Astrocyte (in vitro differentiated cells and primary cell): ENCODE measurements around the gene ASF1B.

ENCODE experiments used
- EZH2 ChIP-seq: IDR thresholded peaks from 2 replicates; pipeline ENCODE4 v1.6.1; 2012; ENCODE audit warnings: mild to moderate bottlenecking, low read length, inconsistent platforms; ENCODE audit not compliant: insufficient read depth
- TF ChIP-seq, protein P1 (sequence below): IDR thresholded peaks from 2 replicates; pipeline ENCODE4 v1.5.1; 2011; ENCODE audit warnings: low read depth, mild to moderate bottlenecking, inconsistent platforms, low read length, moderate library complexity; ENCODE audit not compliant: insufficient read depth

DNA sequence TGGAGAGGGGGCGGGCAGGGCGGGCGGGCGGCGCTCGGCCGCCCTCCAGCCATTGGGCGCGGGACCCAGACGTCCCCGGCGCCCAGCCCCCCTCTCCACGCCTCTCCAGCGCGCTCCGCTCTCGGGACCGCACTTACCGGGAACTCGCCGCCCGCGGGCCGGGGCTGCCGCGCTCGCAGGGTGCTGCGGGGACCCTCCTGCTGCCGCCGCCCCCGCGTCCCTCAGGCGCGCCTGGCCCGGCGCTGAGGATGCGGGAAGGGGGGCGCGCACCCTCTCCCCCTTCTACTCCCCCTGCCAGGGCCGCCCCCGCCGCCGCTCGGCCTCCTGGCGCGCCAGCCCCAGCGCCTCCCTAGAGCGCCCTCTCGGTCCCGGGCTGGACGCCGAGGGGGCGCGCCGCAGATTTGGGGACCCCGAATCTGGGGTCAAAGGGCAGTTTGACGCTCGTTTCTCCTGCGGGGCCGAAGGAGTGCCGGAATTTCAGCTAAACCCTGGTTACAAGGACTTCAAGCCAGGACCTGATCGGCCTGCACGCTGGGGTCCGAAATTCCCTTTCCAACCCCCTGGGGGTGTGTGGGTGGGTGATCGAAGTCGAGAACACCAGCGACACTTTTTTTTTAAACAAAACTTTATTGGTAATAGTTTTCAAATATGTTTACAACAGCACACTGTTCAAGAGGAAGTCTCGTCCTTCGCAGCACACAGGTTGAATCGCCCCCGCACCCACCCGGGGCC, 45.1 kb downstream of the ASF1B start:
- TF ChIP-seq, protein P1, sequence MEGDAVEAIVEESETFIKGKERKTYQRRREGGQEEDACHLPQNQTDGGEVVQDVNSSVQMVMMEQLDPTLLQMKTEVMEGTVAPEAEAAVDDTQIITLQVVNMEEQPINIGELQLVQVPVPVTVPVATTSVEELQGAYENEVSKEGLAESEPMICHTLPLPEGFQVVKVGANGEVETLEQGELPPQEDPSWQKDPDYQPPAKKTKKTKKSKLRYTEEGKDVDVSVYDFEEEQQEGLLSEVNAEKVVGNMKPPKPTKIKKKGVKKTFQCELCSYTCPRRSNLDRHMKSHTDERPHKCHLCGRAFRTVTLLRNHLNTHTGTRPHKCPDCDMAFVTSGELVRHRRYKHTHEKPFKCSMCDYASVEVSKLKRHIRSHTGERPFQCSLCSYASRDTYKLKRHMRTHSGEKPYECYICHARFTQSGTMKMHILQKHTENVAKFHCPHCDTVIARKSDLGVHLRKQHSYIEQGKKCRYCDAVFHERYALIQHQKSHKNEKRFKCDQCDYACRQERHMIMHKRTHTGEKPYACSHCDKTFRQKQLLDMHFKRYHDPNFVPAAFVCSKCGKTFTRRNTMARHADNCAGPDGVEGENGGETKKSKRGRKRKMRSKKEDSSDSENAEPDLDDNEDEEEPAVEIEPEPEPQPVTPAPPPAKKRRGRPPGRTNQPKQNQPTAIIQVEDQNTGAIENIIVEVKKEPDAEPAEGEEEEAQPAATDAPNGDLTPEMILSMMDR, result no peak
- no peak for TF ChIP-seq EZH2
